ENCODE data around the gene PPARA. TPM values are rescaled to one million over a fixed set of nuclear protein-coding genes. Genes with fewer than 3 reads are reported as not detected.
"Not testable (repeated sequence)": the region's sequence is repeated elsewhere in the genome, so short reads cannot be mapped to it uniquely, and the experiment has no call there.

The PPARA gene
- total RNA-seq, 3 donors from 2014 or later (not counting 1 experiment from before 2014, with no cell fraction given): 20.1 to 27.8 (median 27.0) TPM

GRCh38 chr22:46260038-46260437 lies 109.7 kb downstream of the PPARA start:
- intact Hi-C loops (cut with micrococcal nuclease): no loop called here
- ATAC-seq (no peak), DNase-seq (no peak)
- Histone ChIP-seq H3K4me1 (ENCODE audit: control insufficient read depth, insufficient read depth, low read length) (peaks cover 16% of the 10 kb centered on the region), H3K36me3 (ENCODE audit: control insufficient read depth, insufficient read depth, low read length) (no peaks in the 10 kb centered on the region), H3K4me3 (ENCODE audit: low read length) (no peak overlapping the region), H3K27ac (ENCODE audit: low read length) (no peak overlapping the region), H3K27me3 (ENCODE audit: control insufficient read depth, insufficient read depth, low read length) (peaks cover 3% of the 10 kb centered on the region), H3K9me3 (ENCODE audit: control insufficient read depth, insufficient read depth, low read length) (no peaks in the 10 kb centered on the region)
- H3K4me1 Mint-ChIP-seq: peaks cover 17 to 26% of the 10 kb centered on the region in 2 donors
- no peak overlapping the region for H3K27ac Mint-ChIP-seq
- no peaks in the 10 kb centered on the region for H3K9me3 Mint-ChIP-seq
- no peak overlapping the region for H3K4me3 Mint-ChIP-seq
- no peaks in the 10 kb centered on the region for H3K36me3 Mint-ChIP-seq
- 85% methylated on average over 6 of the region's 6 CpGs for WGBS (ENCODE audit: insufficient coverage)
- H3K27me3 Mint-ChIP-seq (ENCODE audit: low read depth in 2 of 2): peaks cover 2 to 28% of the 10 kb centered on the region in 2 donors
- TF ChIP-seq CTCF (IDR thresholded peaks at IDR 0.05): no peak

- H3K27me3 ChIP-seq (ENCODE audit: control insufficient read depth, insufficient read depth, low read length): peaks cover 3% of the 10 kb centered on the region
- Mint-ChIP-seq H3K4me3 (peak overlapping the region; percentile 74), H3K27ac (peak overlapping the region; percentile 53 to 81), H3K4me1 (peaks cover 43 to 50% of the 10 kb centered on the region in 2 donors), H3K27me3 (ENCODE audit: low read depth in 2 of 2) (peaks cover 2 to 28% of the 10 kb centered on the region in 2 donors), H3K9me3 (no peaks in the 10 kb centered on the region), H3K36me3 (no peaks in the 10 kb centered on the region)
- DNase-seq (peak; percentile 64 to 75), ATAC-seq (peak; percentile 90 to 92 (median 91))
- H3K4me1 ChIP-seq (ENCODE audit: control insufficient read depth, insufficient read depth, low read length): peaks cover 29% of the 10 kb centered on the region
- WGBS (ENCODE audit: insufficient coverage): 12% methylated on average over 109 of the region's 109 CpGs
- no peaks in the 10 kb centered on the region for H3K9me3 ChIP-seq (ENCODE audit: control insufficient read depth, insufficient read depth, low read length)
- H3K36me3 ChIP-seq (ENCODE audit: control insufficient read depth, insufficient read depth, low read length): no peaks in the 10 kb centered on the region
- no peak overlapping the region for H3K4me3 ChIP-seq (ENCODE audit: low read length)
- no peak overlapping the region for H3K27ac ChIP-seq (ENCODE audit: low read length)
- TF ChIP-seq CTCF (IDR thresholded peaks at IDR 0.05): peak; percentile 71
- intact Hi-C loops (cut with micrococcal nuclease): no loop called here
Observed at GRCh38 chr22:46262449-46263215, 112.3 kb downstream of the PPARA start.

GRCh38 chr22:46263216-46263590 lies 112.9 kb downstream of the PPARA start, which contains the start of gene PKDREJ:
Gene PKDREJ, minus strand, starts transcription at chr22:46263343. Its CDS starts 21 bp downstream, at chr22:46263322.
- intact Hi-C loops (cut with micrococcal nuclease): no loop called here
- Mint-ChIP-seq H3K9me3 (no peaks in the 10 kb centered on the region), H3K4me1 (peaks cover 44 to 52% of the 10 kb centered on the region in 2 donors), H3K27me3 (ENCODE audit: low read depth in 2 of 2) (peaks cover 0 to 25% of the 10 kb centered on the region in 2 donors), H3K27ac (peak within 1 kb of the TSS; percentile 78 to 81), H3K36me3 (no peaks in the 10 kb centered on the region), H3K4me3 (peak within 1 kb of the TSS; percentile 89)
- H3K27me3 ChIP-seq (ENCODE audit: control insufficient read depth, insufficient read depth, low read length): peaks cover 3% of the 10 kb centered on the region
- no peaks in the 10 kb centered on the region for H3K9me3 ChIP-seq (ENCODE audit: control insufficient read depth, insufficient read depth, low read length)
- H3K36me3 ChIP-seq (ENCODE audit: control insufficient read depth, insufficient read depth, low read length): no peaks in the 10 kb centered on the region
- ATAC-seq (no peak), DNase-seq (no peak)
- WGBS (ENCODE audit: insufficient coverage): 57% methylated on average over 30 of the region's 30 CpGs
- H3K4me1 ChIP-seq (ENCODE audit: control insufficient read depth, insufficient read depth, low read length): peaks cover 31% of the 10 kb centered on the region
- no peak within 1 kb of the TSS for H3K27ac ChIP-seq (ENCODE audit: low read length)
- TF ChIP-seq CTCF (IDR thresholded peaks at IDR 0.05): no peak
- H3K4me3 ChIP-seq (ENCODE audit: low read length): peak within 1 kb of the TSS; percentile 25

- H3K4me3 ChIP-seq (ENCODE audit: low read length); H3K9me3 Mint-ChIP-seq; H3K36me3 ChIP-seq (ENCODE audit: control insufficient read depth, insufficient read depth, low read length); ATAC-seq; DNase-seq; H3K9me3 ChIP-seq (ENCODE audit: control insufficient read depth, insufficient read depth, low read length); H3K36me3 Mint-ChIP-seq; H3K27me3 ChIP-seq (ENCODE audit: control insufficient read depth, insufficient read depth, low read length); intact Hi-C loops (cut with micrococcal nuclease); H3K27ac ChIP-seq (ENCODE audit: low read length): not testable (repeated sequence)
- peak overlapping the region in 1 of 2 donors; percentile 80 for H3K27ac Mint-ChIP-seq
- 96% methylated on average over 4 of the region's 6 CpGs for WGBS (ENCODE audit: insufficient coverage)
- H3K4me3 Mint-ChIP-seq: peak overlapping the region; percentile 1
- peaks cover 50 to 63% of the 10 kb centered on the region in 2 donors for H3K4me1 Mint-ChIP-seq
- peaks cover 44% of the 10 kb centered on the region for H3K4me1 ChIP-seq (ENCODE audit: control insufficient read depth, insufficient read depth, low read length)
- H3K27me3 Mint-ChIP-seq (ENCODE audit: low read depth in 2 of 2): peaks cover 0 to 12% of the 10 kb centered on the region in 2 donors
Observed at GRCh38 chr22:46264520-46264919, 114.2 kb downstream of the PPARA start.

GRCh38 chr22:46265627-46266026 lies 115.3 kb downstream of the PPARA start:
- H3K27me3 Mint-ChIP-seq (ENCODE audit: low read depth in 2 of 2): not testable (repeated sequence)
- peaks cover 61 to 72% of the 10 kb centered on the region in 2 donors for H3K4me1 Mint-ChIP-seq
- H3K4me3 Mint-ChIP-seq: peak overlapping the region; percentile 50

More at GRCh38 chr22:46265627-46266026, 115.3 kb downstream of the PPARA start:
- peaks cover 52% of the 10 kb centered on the region for H3K4me1 ChIP-seq (ENCODE audit: control insufficient read depth, insufficient read depth, low read length)
- not testable (repeated sequence) for H3K36me3 Mint-ChIP-seq; DNase-seq; H3K4me3 ChIP-seq (ENCODE audit: low read length); H3K27me3 ChIP-seq (ENCODE audit: control insufficient read depth, insufficient read depth, low read length); H3K9me3 ChIP-seq (ENCODE audit: control insufficient read depth, insufficient read depth, low read length); H3K27ac ChIP-seq (ENCODE audit: low read length); H3K9me3 Mint-ChIP-seq; H3K36me3 ChIP-seq (ENCODE audit: control insufficient read depth, insufficient read depth, low read length); ATAC-seq
- intact Hi-C loops (cut with micrococcal nuclease): loop anchor here (2.0 kb wide), 2 partner anchors 15 to 23 kb away; no protein-coding TSS in a partner anchor
- WGBS (ENCODE audit: insufficient coverage): 89% methylated on average over 4 of the region's 4 CpGs
- peak overlapping the region; percentile 31 to 33 for H3K27ac Mint-ChIP-seq

Data from natural killer cell (primary cell).